Measurements from ENCODE around the gene CALCOCO1.

CALCOCO1 gene

DNA sequence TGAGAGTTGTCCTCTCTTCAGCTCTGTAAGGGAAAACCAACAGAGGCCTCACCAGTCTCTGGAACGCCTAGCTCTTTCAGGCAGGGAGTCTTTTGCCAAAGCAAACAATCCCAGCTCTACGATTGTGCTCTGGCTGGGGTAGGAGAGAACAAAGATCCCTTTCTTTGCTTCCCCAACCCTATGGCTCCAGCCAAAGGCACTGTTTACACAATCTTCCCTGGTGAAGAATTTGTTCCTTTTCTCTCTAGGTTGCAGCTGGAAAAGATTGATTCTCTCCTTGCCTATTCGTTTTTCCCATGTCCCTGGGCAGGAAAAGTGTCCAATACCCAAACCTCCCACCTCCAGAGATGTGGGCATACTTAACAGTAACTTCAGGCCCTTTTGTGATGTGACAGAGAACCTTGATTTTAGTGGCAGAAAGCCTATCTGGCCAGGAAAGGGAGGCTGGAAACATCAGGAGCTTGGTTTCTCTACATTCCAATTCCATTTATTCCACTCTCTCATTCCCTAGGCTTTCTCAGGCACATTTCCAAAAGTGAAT, 68.2 kb downstream of the CALCOCO1 start:
- TF ChIP-seq CTCF (IDR thresholded peaks at IDR 0.05; ENCODE audit: insufficient read depth, low read depth, low read length, missing control alignments), result no peak
- no peak overlapping the region for H3K4me3 ChIP-seq (ENCODE audit: low read depth, low read length)
- no peak for DNase-seq (ENCODE audit: low read depth)
